Measurements from ENCODE around the gene FXYD6. TPM values are rescaled to one million over a fixed set of nuclear protein-coding genes. Genes with fewer than 3 reads are reported as not detected.
A peak's percentile ranks its signal among the peaks of the same experiment; 100 is the strongest.

The FXYD6 gene
- total and polyA plus RNA-seq, 9 of the 15 experiments (the other 6 are each of a cell fraction or from before 2014, with no cell fraction given): 0.07 to 0.35 TPM; not detected in 7

DNA sequence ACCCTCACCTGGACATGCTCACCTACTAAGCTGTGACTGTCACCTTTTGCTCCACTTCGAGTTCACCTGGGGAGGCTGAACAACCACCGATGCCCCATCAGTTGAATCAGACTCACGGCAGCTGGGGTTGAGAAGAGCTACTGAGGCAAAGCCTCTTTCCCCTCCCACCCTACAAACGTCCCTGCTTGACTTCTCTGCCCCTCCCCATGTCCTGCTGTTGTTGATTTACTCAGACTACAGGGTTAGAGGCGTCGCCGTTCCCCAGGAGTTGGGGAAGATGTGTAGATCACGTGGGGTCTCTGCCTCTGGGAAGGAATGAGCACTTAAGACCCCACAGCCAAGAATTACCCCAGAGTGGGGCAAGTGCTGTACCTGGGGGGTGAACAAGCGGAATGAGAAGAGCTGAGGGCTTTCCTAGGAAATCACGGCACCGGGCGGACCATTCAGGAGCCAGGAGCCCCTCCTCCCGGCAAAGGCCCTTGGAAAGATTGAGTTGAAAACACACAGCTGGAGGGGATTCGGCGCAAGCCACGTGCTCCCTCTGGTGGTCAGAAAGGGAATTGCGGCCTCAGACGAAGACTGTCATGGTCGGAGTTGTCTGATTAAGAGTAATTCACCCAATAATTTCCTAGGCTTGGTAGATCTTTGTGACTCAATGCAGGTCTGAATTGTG is 59.0 kb downstream of the FXYD6 start (continued):
- TF ChIP-seq JUND (IDR thresholded peaks at IDR 0.05; ENCODE audit: borderline replicate concordance, low read depth, low read length) (peak; percentile 29; the same call in 1 of the 2 replicates), JUND (tag; IDR thresholded peaks at IDR 0.05; ENCODE audit: borderline replicate concordance, low read depth, low read length) (no peak; the same call in 2 of the 3 replicates), SMARCB1 (IDR thresholded peaks at IDR 0.05; ENCODE audit: insufficient read length, low read depth) (no peak), FOXM1 (IDR thresholded peaks at IDR 0.05; ENCODE audit: low read depth) (no peak), FOXM1 (CRISPR knock-in tag; IDR thresholded peaks at IDR 0.05; ENCODE audit: low read depth) (no peak), NR2F6 (CRISPR knock-in tag; IDR thresholded peaks at IDR 0.05) (no peak), XRCC4 (IDR thresholded peaks at IDR 0.05; ENCODE audit: extremely low read depth, insufficient read depth, insufficient read length) (no peak), TAL1 (IDR thresholded peaks at IDR 0.05) (no peak), RBBP5 (IDR thresholded peaks at IDR 0.05; ENCODE audit: borderline replicate concordance, insufficient read depth, low read length, poor library complexity, severe bottlenecking) (no peak), PTBP1 (IDR thresholded peaks at IDR 0.05; ENCODE audit: low read depth, low read length) (no peak), ERF (CRISPR knock-in tag; IDR thresholded peaks at IDR 0.05) (no peak), CREM (IDR thresholded peaks at IDR 0.05; ENCODE audit: low read depth) (peak; percentile 38; the same call in 1 of the 2 replicates), ILF3 (IDR thresholded peaks at IDR 0.05; ENCODE audit: borderline replicate concordance) (no peak), NFIX (CRISPR knock-in tag; IDR thresholded peaks at IDR 0.05; ENCODE audit: low read depth) (no peak), RBM34 (IDR thresholded peaks at IDR 0.05; ENCODE audit: borderline replicate concordance, insufficient read depth, low read length) (no peak)
- TF ChIP-seq, protein P1, sequence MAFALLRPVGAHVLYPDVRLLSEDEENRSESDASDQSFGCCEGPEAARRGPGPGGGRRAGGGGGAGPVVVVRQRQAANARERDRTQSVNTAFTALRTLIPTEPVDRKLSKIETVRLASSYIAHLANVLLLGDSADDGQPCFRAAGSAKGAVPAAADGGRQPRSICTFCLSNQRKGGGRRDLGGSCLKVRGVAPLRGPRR (CRISPR knock-in tag; IDR thresholded peaks at IDR 0.05): no peak
- TF ChIP-seq, protein P2, sequence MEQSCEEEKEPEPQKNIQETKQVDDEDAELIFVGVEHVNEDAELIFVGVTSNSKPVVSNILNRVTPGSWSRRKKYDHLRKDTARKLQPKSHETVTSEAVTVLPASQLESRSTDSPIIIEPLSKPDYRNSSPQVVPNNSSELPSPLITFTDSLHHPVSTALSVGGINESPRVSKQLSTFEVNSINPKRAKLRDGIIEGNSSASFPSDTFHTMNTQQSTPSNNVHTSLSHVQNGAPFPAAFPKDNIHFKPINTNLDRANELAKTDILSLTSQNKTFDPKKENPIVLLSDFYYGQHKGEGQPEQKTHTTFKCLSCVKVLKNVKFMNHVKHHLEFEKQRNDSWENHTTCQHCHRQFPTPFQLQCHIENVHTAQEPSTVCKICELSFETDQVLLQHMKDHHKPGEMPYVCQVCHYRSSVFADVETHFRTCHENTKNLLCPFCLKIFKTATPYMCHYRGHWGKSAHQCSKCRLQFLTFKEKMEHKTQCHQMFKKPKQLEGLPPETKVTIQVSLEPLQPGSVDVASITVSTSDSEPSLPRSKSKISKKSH (CRISPR knock-in tag; IDR thresholded peaks at IDR 0.05): no peak
- TF ChIP-seq, protein P3, sequence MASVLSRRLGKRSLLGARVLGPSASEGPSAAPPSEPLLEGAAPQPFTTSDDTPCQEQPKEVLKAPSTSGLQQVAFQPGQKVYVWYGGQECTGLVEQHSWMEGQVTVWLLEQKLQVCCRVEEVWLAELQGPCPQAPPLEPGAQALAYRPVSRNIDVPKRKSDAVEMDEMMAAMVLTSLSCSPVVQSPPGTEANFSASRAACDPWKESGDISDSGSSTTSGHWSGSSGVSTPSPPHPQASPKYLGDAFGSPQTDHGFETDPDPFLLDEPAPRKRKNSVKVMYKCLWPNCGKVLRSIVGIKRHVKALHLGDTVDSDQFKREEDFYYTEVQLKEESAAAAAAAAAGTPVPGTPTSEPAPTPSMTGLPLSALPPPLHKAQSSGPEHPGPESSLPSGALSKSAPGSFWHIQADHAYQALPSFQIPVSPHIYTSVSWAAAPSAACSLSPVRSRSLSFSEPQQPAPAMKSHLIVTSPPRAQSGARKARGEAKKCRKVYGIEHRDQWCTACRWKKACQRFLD (CRISPR knock-in tag; IDR thresholded peaks at IDR 0.05): no peak
- TF ChIP-seq, protein P4, sequence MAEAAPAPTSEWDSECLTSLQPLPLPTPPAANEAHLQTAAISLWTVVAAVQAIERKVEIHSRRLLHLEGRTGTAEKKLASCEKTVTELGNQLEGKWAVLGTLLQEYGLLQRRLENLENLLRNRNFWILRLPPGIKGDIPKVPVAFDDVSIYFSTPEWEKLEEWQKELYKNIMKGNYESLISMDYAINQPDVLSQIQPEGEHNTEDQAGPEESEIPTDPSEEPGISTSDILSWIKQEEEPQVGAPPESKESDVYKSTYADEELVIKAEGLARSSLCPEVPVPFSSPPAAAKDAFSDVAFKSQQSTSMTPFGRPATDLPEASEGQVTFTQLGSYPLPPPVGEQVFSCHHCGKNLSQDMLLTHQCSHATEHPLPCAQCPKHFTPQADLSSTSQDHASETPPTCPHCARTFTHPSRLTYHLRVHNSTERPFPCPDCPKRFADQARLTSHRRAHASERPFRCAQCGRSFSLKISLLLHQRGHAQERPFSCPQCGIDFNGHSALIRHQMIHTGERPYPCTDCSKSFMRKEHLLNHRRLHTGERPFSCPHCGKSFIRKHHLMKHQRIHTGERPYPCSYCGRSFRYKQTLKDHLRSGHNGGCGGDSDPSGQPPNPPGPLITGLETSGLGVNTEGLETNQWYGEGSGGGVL (CRISPR knock-in tag; IDR thresholded peaks at IDR 0.05): no peak
- TF ChIP-seq, protein P5, sequence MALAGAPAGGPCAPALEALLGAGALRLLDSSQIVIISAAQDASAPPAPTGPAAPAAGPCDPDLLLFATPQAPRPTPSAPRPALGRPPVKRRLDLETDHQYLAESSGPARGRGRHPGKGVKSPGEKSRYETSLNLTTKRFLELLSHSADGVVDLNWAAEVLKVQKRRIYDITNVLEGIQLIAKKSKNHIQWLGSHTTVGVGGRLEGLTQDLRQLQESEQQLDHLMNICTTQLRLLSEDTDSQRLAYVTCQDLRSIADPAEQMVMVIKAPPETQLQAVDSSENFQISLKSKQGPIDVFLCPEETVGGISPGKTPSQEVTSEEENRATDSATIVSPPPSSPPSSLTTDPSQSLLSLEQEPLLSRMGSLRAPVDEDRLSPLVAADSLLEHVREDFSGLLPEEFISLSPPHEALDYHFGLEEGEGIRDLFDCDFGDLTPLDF (CRISPR knock-in tag; IDR thresholded peaks at IDR 0.05): no peak
- TF ChIP-seq, protein P6, sequence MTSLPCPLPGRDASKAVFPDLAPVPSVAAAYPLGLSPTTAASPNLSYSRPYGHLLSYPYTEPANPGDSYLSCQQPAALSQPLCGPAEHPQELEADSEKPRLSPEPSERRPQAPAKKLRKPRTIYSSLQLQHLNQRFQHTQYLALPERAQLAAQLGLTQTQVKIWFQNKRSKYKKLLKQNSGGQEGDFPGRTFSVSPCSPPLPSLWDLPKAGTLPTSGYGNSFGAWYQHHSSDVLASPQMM (CRISPR knock-in tag; IDR thresholded peaks at IDR 0.05): no peak

Measured in K562 (cell line).